Right atrium auricular region (tissue), 2 donors: Measurements from ENCODE around the gene DNMT3A. TPM values are rescaled to one million over a fixed set of nuclear protein-coding genes. Genes with fewer than 3 reads are reported as not detected.
"Not testable (repeated sequence)": the region's sequence is repeated elsewhere in the genome, so short reads cannot be mapped to it uniquely, and the experiment has no call there.

Source experiments
- DNase-seq: peaks from one replicate; pipeline ENCODE4 v3.0.0-alpha.2; 2019; ENCODE audit warnings: low spot score
- H3K27ac ChIP-seq, 2 donors: fragments of 200-600 bp; sonication (generic); 1 replicate in 1 of 2; 2 replicates in 1 of 2; pipeline ENCODE4 v1.5.1; 2016 to 2019
- H3K27me3 ChIP-seq, 2 donors: fragments of 200-600 bp; sonication (generic); one replicate each; pipeline versions ENCODE4 v1.5.1 to v1.6.0; 2017 to 2019
- H3K36me3 ChIP-seq: fragments of 200-600 bp; sonication (generic); one replicate; pipeline ENCODE4 v1.5.1; 2016
- H3K4me1 ChIP-seq, 2 donors: fragments of 200-600 bp; sonication (generic); one replicate each; pipeline versions ENCODE4 v1.5.1 to v1.6.0; 2017 to 2019
- H3K4me3 ChIP-seq, 2 donors: fragments of 200-600 bp; sonication (generic); 1 replicate in 1 of 2; 2 replicates in 1 of 2; pipeline ENCODE4 v1.5.1; 2017 to 2019; ENCODE audit warnings: mild to moderate bottlenecking in 1 of 2, moderate library complexity in 1 of 2
- H3K9me3 ChIP-seq, 2 donors: fragments of 200-600 bp; sonication (generic); one replicate each; pipeline ENCODE4 v1.5.1; 2019
- CTCF ChIP-seq, 2 donors: fragments of 200-600 bp; sonication (generic); IDR thresholded peaks; one replicate each; pipeline ENCODE4 v1.5.1; 2019; ENCODE audit warnings: antibody characterized with exemption in 2 of 2
- total RNA-seq, 2 donors: library from RNA; depleted of rRNA; stranded (reverse); fragments of >200 nt; gene quantifications; one replicate each; pipeline ENCODE4 v1.1.0, GENCODE V29; 2016

The DNMT3A gene
- total RNA-seq, 2 donors from 2014 or later, result 6.0 to 8.1 TPM

- TF ChIP-seq CTCF (IDR thresholded peaks at IDR 0.05), result no peak
- Histone ChIP-seq H3K9me3 (no peaks in the 10 kb centered on the region), H3K4me1 (peaks cover 0 to 6% of the 10 kb centered on the region in 2 donors), H3K27ac (peak overlapping the region; percentile 76 to 78), H3K27me3 (no peaks in the 10 kb centered on the region), H3K36me3 (no peaks in the 10 kb centered on the region), H3K4me3 (peak overlapping the region; percentile 43 to 58)
- peak; percentile 64 for DNase-seq
These were observed 125.6 kb downstream of the DNMT3A start for GRCh38 chr2:25215948-25216679.

- Histone ChIP-seq H3K4me3 (no peak overlapping the region), H3K27me3 (no peaks in the 10 kb centered on the region), H3K36me3 (no peaks in the 10 kb centered on the region), H3K4me1 (peaks cover 0 to 6% of the 10 kb centered on the region in 2 donors), H3K9me3 (no peaks in the 10 kb centered on the region), H3K27ac (peak overlapping the region; percentile 76 to 78)
- no peak for TF ChIP-seq CTCF (IDR thresholded peaks at IDR 0.05)
- no peak for DNase-seq
These were observed 126.5 kb downstream of the DNMT3A start for GRCh38 chr2:25215232-25215631.

- Histone ChIP-seq H3K36me3 (no peaks in the 10 kb centered on the region), H3K4me3 (no peak overlapping the region), H3K4me1 (peaks cover 0 to 6% of the 10 kb centered on the region in 2 donors), H3K9me3 (no peaks in the 10 kb centered on the region), H3K27me3 (no peaks in the 10 kb centered on the region), H3K27ac (no peak overlapping the region)
- no peak for TF ChIP-seq CTCF (IDR thresholded peaks at IDR 0.05)
- no peak for DNase-seq
These were observed 128.5 kb downstream of the DNMT3A start for GRCh38 chr2:25213229-25213628.

GRCh38 chr2:25210923-25211322, 130.8 kb downstream of the DNMT3A start:
- not testable (repeated sequence) for DNase-seq, H3K9me3 ChIP-seq, H3K27me3 ChIP-seq, H3K27ac ChIP-seq, H3K36me3 ChIP-seq, H3K4me3 ChIP-seq, H3K4me1 ChIP-seq

- H3K9me3 ChIP-seq, result no peaks in the 10 kb centered on the region
- H3K36me3 ChIP-seq, result no peaks in the 10 kb centered on the region
- DNase-seq, result no peak
- H3K4me3 ChIP-seq, result no peak overlapping the region
- H3K27ac ChIP-seq, result no peak overlapping the region
- no peak for TF ChIP-seq CTCF (IDR thresholded peaks at IDR 0.05)
- H3K4me1 ChIP-seq, result no peaks in the 10 kb centered on the region
- no peaks in the 10 kb centered on the region for H3K27me3 ChIP-seq
These were observed 134.6 kb downstream of the DNMT3A start for GRCh38 chr2:25207078-25207545.

- H3K36me3 ChIP-seq, result no peaks in the 10 kb centered on the region
- no peak for TF ChIP-seq CTCF (IDR thresholded peaks at IDR 0.05)
- H3K4me1 ChIP-seq, result no peaks in the 10 kb centered on the region
- no peaks in the 10 kb centered on the region for H3K9me3 ChIP-seq
- no peak for DNase-seq
- no peaks in the 10 kb centered on the region for H3K27me3 ChIP-seq
- H3K4me3 ChIP-seq, result peak overlapping the region in 1 of 2 donors; percentile 45
- H3K27ac ChIP-seq, result no peak overlapping the region
These were observed 137.4 kb downstream of the DNMT3A start for GRCh38 chr2:25204190-25204838.
